Measurements from ENCODE around the gene PPFIA3. TPM values are rescaled to one million over a fixed set of nuclear protein-coding genes. Genes with fewer than 3 reads are reported as not detected.

Gene PPFIA3
- total RNA-seq, 1 experiment from 2014 or later, result 56.3 TPM

GRCh38 chr19:49189259-49189658 is 69.9 kb downstream of the PPFIA3 start:
- Histone ChIP-seq H3K36me3 (ENCODE audit: low read depth, low read length) (peaks cover 27% of the 10 kb centered on the region), H3K79me2 (ENCODE audit: low read length) (no peaks in the 10 kb centered on the region), H3K9ac (ENCODE audit: low read length) (no peak overlapping the region), H3K27ac (ENCODE audit: low read length) (no peak overlapping the region), H3K4me2 (ENCODE audit: low read length) (no peak overlapping the region), H3K9me2 (replicated peaks; ENCODE audit: low read length) (no peaks in the 10 kb centered on the region), H3K9me3 (ENCODE audit: low read length) (no peaks in the 10 kb centered on the region), H2AFZ (ENCODE audit: low read length) (no peak overlapping the region), H3K4me3 (ENCODE audit: low read length) (no peak overlapping the region), H3F3A (ENCODE audit: low read length, unreplicated experiment) (no peaks in the 10 kb centered on the region), H4K20me1 (ENCODE audit: low read length) (no peaks in the 10 kb centered on the region), H3K4me1 (ENCODE audit: insufficient read depth, low read length) (no peaks in the 10 kb centered on the region), H3K27me3 (ENCODE audit: low read length) (no peaks in the 10 kb centered on the region)
- BruUV-seq (replicated peaks), result no TSS peak
- ChIA-PET POLR2A (ENCODE audit: unreplicated experiment) (no interaction called here), CTCF (no interaction called here)
- TF ChIP-seq EZH2 (IDR thresholded peaks at IDR 0.05; ENCODE audit: low read length, unreplicated experiment) (no peak), EZH2phosphoT487 (IDR thresholded peaks at IDR 0.05; ENCODE audit: borderline replicate concordance, low read length) (no peak), CTCF (conservative IDR thresholded peaks at IDR 0.05; ENCODE audit: low read depth, low read length) (no peak)
- intact Hi-C loops (cut with micrococcal nuclease), result no loop called here
- no peak for ATAC-seq
- no peak for DNase-seq

- TF ChIP-seq EZH2 (IDR thresholded peaks at IDR 0.05; ENCODE audit: low read length, unreplicated experiment), result no peak
- TF ChIP-seq CTCF (conservative IDR thresholded peaks at IDR 0.05; ENCODE audit: low read depth, low read length), result no peak
- no peak for TF ChIP-seq EZH2phosphoT487 (IDR thresholded peaks at IDR 0.05; ENCODE audit: borderline replicate concordance, low read length)
- intact Hi-C loops (cut with micrococcal nuclease), result no loop called here
- Histone ChIP-seq H3K9ac (ENCODE audit: low read length) (no peak overlapping the region), H3K4me3 (ENCODE audit: low read length) (no peak overlapping the region), H2AFZ (ENCODE audit: low read length) (no peak overlapping the region), H3K4me1 (ENCODE audit: insufficient read depth, low read length) (no peaks in the 10 kb centered on the region), H4K20me1 (ENCODE audit: low read length) (no peaks in the 10 kb centered on the region), H3K9me2 (replicated peaks; ENCODE audit: low read length) (no peaks in the 10 kb centered on the region), H3K36me3 (ENCODE audit: low read depth, low read length) (peaks cover 27% of the 10 kb centered on the region), H3K27ac (ENCODE audit: low read length) (no peak overlapping the region), H3K4me2 (ENCODE audit: low read length) (no peak overlapping the region), H3K9me3 (ENCODE audit: low read length) (no peaks in the 10 kb centered on the region), H3F3A (ENCODE audit: low read length, unreplicated experiment) (no peaks in the 10 kb centered on the region), H3K79me2 (ENCODE audit: low read length) (no peaks in the 10 kb centered on the region), H3K27me3 (ENCODE audit: low read length) (no peaks in the 10 kb centered on the region)
- CTCF ChIA-PET, result no interaction called here
- no TSS peak for BruUV-seq (replicated peaks)
- no peak for ATAC-seq
- no peak for DNase-seq
- POLR2A ChIA-PET (ENCODE audit: unreplicated experiment), result no interaction called here
Observed at GRCh38 chr19:49190781-49191180, 71.4 kb downstream of the PPFIA3 start.

- H3K27me3 ChIP-seq (ENCODE audit: low read length), result no peaks in the 10 kb centered on the region
- H3K9ac ChIP-seq (ENCODE audit: low read length), result no peak overlapping the region
- H3K36me3 ChIP-seq (ENCODE audit: low read depth, low read length), result peaks cover 20% of the 10 kb centered on the region
- H2AFZ ChIP-seq (ENCODE audit: low read length), result no peak overlapping the region
- H3K4me3 ChIP-seq (ENCODE audit: low read length), result no peak overlapping the region
- H3K79me2 ChIP-seq (ENCODE audit: low read length), result no peaks in the 10 kb centered on the region
- no peaks in the 10 kb centered on the region for H3K9me3 ChIP-seq (ENCODE audit: low read length)
- no peaks in the 10 kb centered on the region for H4K20me1 ChIP-seq (ENCODE audit: low read length)
- no peak overlapping the region for H3K27ac ChIP-seq (ENCODE audit: low read length)
- no TSS peak for BruUV-seq (replicated peaks)
- TF ChIP-seq EZH2phosphoT487 (IDR thresholded peaks at IDR 0.05; ENCODE audit: borderline replicate concordance, low read length) (no peak), CTCF (conservative IDR thresholded peaks at IDR 0.05; ENCODE audit: low read depth, low read length) (no peak), EZH2 (IDR thresholded peaks at IDR 0.05; ENCODE audit: low read length, unreplicated experiment) (no peak)
- no peaks in the 10 kb centered on the region for H3F3A ChIP-seq (ENCODE audit: low read length, unreplicated experiment)
- no peak overlapping the region for H3K4me2 ChIP-seq (ENCODE audit: low read length)
- CTCF ChIA-PET, result no interaction called here
- intact Hi-C loops (cut with micrococcal nuclease), result no loop called here
- POLR2A ChIA-PET (ENCODE audit: unreplicated experiment), result no interaction called here
- H3K4me1 ChIP-seq (ENCODE audit: insufficient read depth, low read length), result peaks cover 4% of the 10 kb centered on the region; the same call in 1 of the 2 replicates
- ATAC-seq (no peak), DNase-seq (no peak)
- no peaks in the 10 kb centered on the region for H3K9me2 ChIP-seq (replicated peaks; ENCODE audit: low read length)
Observed at GRCh38 chr19:49193822-49194394, 74.6 kb downstream of the PPFIA3 start.

All from PC-3 (cell line).